IMR-90 (cell line): ENCODE measurements around the gene MAPK11. TPM values are rescaled to one million over a fixed set of nuclear protein-coding genes. Genes with fewer than 3 reads are reported as not detected.

ENCODE experiments used
- ATAC-seq: fragments of 200-7000 bp; cut with Tn5 transposase; 2 replicates; pipeline ENCODE4 v1.9.1; 2020; ENCODE audit warnings: low read depth, mild to moderate bottlenecking, moderate library complexity
- BruUV-seq: library from RNA; stranded (reverse); fragments of 400-500 nt; replicated peaks from 2 replicates; lab custom pipeline; 2021; lab: Mats Ljungman, UMichigan
- CTCF ChIA-PET: fragments of 300-600 bp; formaldehyde crosslinking; extraction: SDS; loops from one replicate; lab custom pipeline; 2021; ENCODE audit warnings: antibody characterized with exemption; lab: Yijun Ruan, JAX
- POLR2A ChIA-PET: fragments of 300-600 bp; sonication (Branson Sonifier 250); formaldehyde crosslinking; loops from one replicate; lab custom pipeline; 2022; ENCODE audit warnings: antibody characterized with exemption; ENCODE audit not compliant: unreplicated experiment; lab: Charles Lee
- DNase-seq: peaks from one replicate; pipeline ENCODE4 v3.0.0; 2013
- H2AFZ ChIP-seq: replicated peaks from 2 replicates; pipeline ENCODE3; 2013; ENCODE audit warnings: low read length, mild to moderate bottlenecking; ENCODE audit not compliant: poor library complexity
- H2AK5ac ChIP-seq: 2 replicates; pipeline ENCODE4 v1.6.1; 2013; ENCODE audit warnings: low read depth, low read length, inconsistent platforms
- H2AK9ac ChIP-seq: replicated peaks from 2 replicates; pipeline ENCODE3; 2013; ENCODE audit warnings: mild to moderate bottlenecking, low read depth, low read length, moderate library complexity; ENCODE audit not compliant: poor library complexity
- H2BK120ac ChIP-seq: 2 replicates; pipeline ENCODE4 v1.6.1; 2013; ENCODE audit warnings: low read depth, low read length, inconsistent platforms
- H2BK15ac ChIP-seq: 3 replicates; pipeline ENCODE4 v1.6.1; 2013; ENCODE audit warnings: low read depth, low read length, inconsistent platforms
- H2BK20ac ChIP-seq: 2 replicates; pipeline ENCODE4 v1.6.1; 2013; ENCODE audit warnings: low read depth, mild to moderate bottlenecking, inconsistent platforms, low read length, moderate library complexity
- H2BK5ac ChIP-seq: 2 replicates; pipeline ENCODE4 v1.6.1; 2013; ENCODE audit warnings: mild to moderate bottlenecking, low read depth, low read length, inconsistent platforms; ENCODE audit not compliant: poor library complexity, severe bottlenecking
- H3K14ac ChIP-seq: replicated peaks from 2 replicates; pipeline ENCODE4 v1.6.1; 2013; ENCODE audit warnings: low read depth, low read length, inconsistent platforms
- H3K18ac ChIP-seq: 2 replicates; pipeline ENCODE4 v1.6.1; 2013; ENCODE audit warnings: low read depth, low read length, control low read depth
- H3K23ac ChIP-seq: 2 replicates; pipeline ENCODE4 v1.6.1; 2013; ENCODE audit warnings: low read depth, low read length, inconsistent platforms
- H3K27ac ChIP-seq: 2 replicates; pipeline ENCODE4 v1.5.1; 2013; ENCODE audit warnings: mild to moderate bottlenecking, control low read depth, low read length; ENCODE audit not compliant: insufficient read depth
- H3K27me3 ChIP-seq: 2 replicates; pipeline ENCODE4 v1.6.1; 2013; ENCODE audit warnings: low read length; ENCODE audit not compliant: control insufficient read depth, insufficient read depth
- H3K36me3 ChIP-seq: 2 replicates; pipeline ENCODE4 v1.6.1; 2013; ENCODE audit warnings: low read length, mixed read lengths; ENCODE audit not compliant: control insufficient read depth, insufficient read depth
- H3K4ac ChIP-seq: 2 replicates; pipeline ENCODE4 v1.6.1; 2013; ENCODE audit warnings: low read depth, low read length, inconsistent platforms
- H3K4me1 ChIP-seq: 2 replicates; pipeline ENCODE4 v1.6.1; 2013; ENCODE audit warnings: low read length, mixed read lengths; ENCODE audit not compliant: control insufficient read depth, insufficient read depth
- H3K4me2 ChIP-seq: 2 replicates; pipeline ENCODE4 v1.6.1; 2013; ENCODE audit warnings: low read depth, mild to moderate bottlenecking, control low read depth, low read length, moderate library complexity
- H3K4me3 ChIP-seq: 2 replicates; pipeline ENCODE4 v1.5.1; 2013; ENCODE audit warnings: low read depth, mild to moderate bottlenecking, control low read depth, low read length, moderate library complexity; ENCODE audit not compliant: insufficient read depth
- H3K56ac ChIP-seq: 2 replicates; pipeline ENCODE4 v1.6.1; 2013; ENCODE audit warnings: low read length, inconsistent platforms; ENCODE audit not compliant: insufficient read depth; ENCODE audit errors: extremely low read depth
- H3K79me1 ChIP-seq, 2 experiments: 2 replicates each; pipeline ENCODE4 v1.6.1; 2013; ENCODE audit warnings: low read length in 2 of 2, inconsistent platforms in 1 of 2, low read depth in 1 of 2
- H3K9ac ChIP-seq: 2 replicates; pipeline ENCODE4 v1.6.1; 2013; ENCODE audit warnings: low read depth, low read length, control low read depth
- H3K9me1 ChIP-seq: 2 replicates; pipeline ENCODE4 v1.6.1; 2013; ENCODE audit warnings: low read length, inconsistent platforms; ENCODE audit not compliant: insufficient read depth
- H3K9me3 ChIP-seq: 2 replicates; pipeline ENCODE4 v1.6.1; 2013; ENCODE audit warnings: low read length; ENCODE audit not compliant: control insufficient read depth, insufficient read depth
- H4K20me1 ChIP-seq: 2 replicates; pipeline ENCODE4 v1.6.1; 2013; ENCODE audit warnings: low read length, inconsistent platforms; ENCODE audit not compliant: insufficient read depth
- H4K5ac ChIP-seq: 2 replicates; pipeline ENCODE4 v1.6.1; 2013; ENCODE audit warnings: mild to moderate bottlenecking, low read depth, low read length, control low read depth
- H4K8ac ChIP-seq, 2 experiments: 2 replicates each; pipeline ENCODE4 v1.6.1; 2013; ENCODE audit warnings: low read depth in 2 of 2, low read length in 2 of 2, control low read depth in 1 of 2, inconsistent platforms in 1 of 2
- H4K91ac ChIP-seq: 2 replicates; pipeline ENCODE4 v1.6.1; 2013; ENCODE audit warnings: low read depth, low read length, inconsistent platforms; ENCODE audit not compliant: insufficient read depth
- CEBPB ChIP-seq: IDR thresholded peaks from 2 replicates; pipeline ENCODE4 v1.6.1; 2012; ENCODE audit warnings: low read depth, low read length, improper control_type of control experiment
- MAZ ChIP-seq: IDR thresholded peaks from 2 replicates; pipeline ENCODE4 v1.6.1; 2012; ENCODE audit warnings: low read depth, mild to moderate bottlenecking, low read length, improper control_type of control experiment, moderate library complexity, borderline replicate concordance
- MXI1 ChIP-seq: IDR thresholded peaks from 2 replicates; pipeline ENCODE4 v1.6.1; 2012; ENCODE audit warnings: low read depth, mild to moderate bottlenecking, low read length, moderate library complexity, borderline replicate concordance
- POLR2A ChIP-seq: IDR thresholded peaks from 2 replicates; pipeline ENCODE4 v1.6.1; 2012; ENCODE audit warnings: mild to moderate bottlenecking, low read depth, low read length
- RAD21 ChIP-seq: IDR thresholded peaks from 2 replicates; pipeline ENCODE4 v1.6.1; 2012; ENCODE audit warnings: low read length, improper control_type of control experiment
- SMC3 ChIP-seq: fragments of 150-350 bp; IDR thresholded peaks from 2 replicates; pipeline ENCODE4 v1.6.1; 2016; ENCODE audit warnings: low read depth, mild to moderate bottlenecking, antibody characterized with exemption, low read length, moderate library complexity
- WGBS, 2 experiments: methylation state at CpG; one replicate each; pipeline versions ENCODE4 v1.1.5 to v1.1.7; 2013; ENCODE audit warnings: missing lambda C conversion rate in 2 of 2; ENCODE audit not compliant: insufficient read length in 1 of 2; ENCODE audit errors: extremely low coverage in 2 of 2; 5-methylcytosine and 5-hydroxymethylcytosine counted together
- dilution Hi-C: fragments of 300-500 bp; cut with HindIII; formaldehyde crosslinking; loops from one replicate; pipeline ENCODE4 v1.14.3; 2018; ENCODE audit warnings: low sequenced_read_pairs; ENCODE audit not compliant: unreplicated experiment
- in situ Hi-C: fragments of 300-500 bp; cut with MboI; formaldehyde crosslinking; loops from 3 replicates; pipeline ENCODE4 v1.14.3; 2019; ENCODE audit warnings: low sequenced_read_pairs, inconsistent platforms, mixed read lengths
- intact Hi-C: fragments of 100-400 bp; cut with micrococcal nuclease; formaldehyde crosslinking; loops from 2 replicates; pipeline ENCODE4 v1.10.0; 2022
- polyA plus RNA-seq, 3 experiments: library from polyadenylated mRNA; depleted of rRNA; stranded (reverse); fragments of >200 nt; gene quantifications; 2 replicates each; pipeline ENCODE4 v1.2.3, GENCODE V29; 2012; ENCODE audit warnings: low replicate concordance in 1 of 3
- total RNA-seq: library from RNA; depleted of rRNA; stranded (reverse); fragments of >200 nt; gene quantifications from 2 replicates; pipeline ENCODE4 v1.2.3, GENCODE V29; 2012
- TF ChIP-seq, protein P1 (sequence below): conservative IDR thresholded peaks from 2 replicates; pipeline ENCODE4 v1.5.1; 2012; ENCODE audit warnings: mild to moderate bottlenecking, low read depth, low read length, improper control_type of control experiment

The MAPK11 gene
- total and polyA plus RNA-seq, 2 of the 4 experiments (the other 2 are of a cell fraction) = 8.1 to 14.4 TPM

DNA sequence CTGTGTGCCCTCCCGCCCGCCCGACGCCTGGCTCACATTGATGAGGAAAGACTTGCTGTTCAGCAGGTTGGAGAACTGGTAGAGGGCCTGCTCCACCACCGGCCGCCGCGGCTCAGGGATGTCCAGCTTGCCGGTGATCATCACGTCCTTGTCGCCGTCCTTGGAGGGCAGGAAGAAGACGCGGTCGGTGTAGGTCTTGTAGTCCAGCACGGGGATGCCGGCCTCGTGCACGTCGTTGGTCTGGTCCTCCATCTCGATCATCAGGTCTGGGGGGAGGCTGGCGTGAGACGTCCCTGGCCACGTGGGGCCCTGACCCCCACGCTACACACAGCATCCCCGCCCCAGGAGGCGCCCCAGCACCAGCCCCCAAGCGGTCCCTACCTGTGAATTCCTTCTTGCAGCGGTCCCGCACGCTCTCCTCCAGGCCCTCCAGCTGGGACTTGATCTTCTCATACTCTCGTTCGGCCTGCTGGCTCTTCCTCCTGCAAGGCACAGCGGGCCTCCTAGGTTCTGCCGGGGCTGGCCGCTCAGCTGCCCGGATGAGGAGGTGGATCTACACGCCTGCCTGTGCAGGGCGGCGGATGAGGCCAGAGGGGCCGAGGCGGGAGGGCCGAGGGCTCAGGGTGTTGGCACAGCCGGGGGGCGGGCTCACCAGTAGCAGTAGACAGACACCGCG, 10.7 kb upstream of the MAPK11 start:
- Histone ChIP-seq H3K9me1 (no peaks in the 10 kb centered on the region), H3K9me3 (no peaks in the 10 kb centered on the region), H4K91ac (no peak overlapping the region), H3K36me3 (peaks cover 88% of the 10 kb centered on the region), H3K79me1 (peaks cover 11 to 38% of the 10 kb centered on the region in 2 experiments; a peak in 3 of 4 replicates), H4K5ac (no peak overlapping the region), H3K23ac (no peak overlapping the region), H2BK15ac (no peak overlapping the region), H3K27me3 (no peaks in the 10 kb centered on the region), H3K27ac (no peak overlapping the region), H2AFZ (no peak overlapping the region), H3K56ac (no peak overlapping the region), H3K4me2 (no peak overlapping the region), H3K4ac (no peak overlapping the region), H3K4me3 (no peak overlapping the region), H3K9ac (no peak overlapping the region), H4K8ac (no peak overlapping the region), H3K4me1 (peaks cover 8% of the 10 kb centered on the region), H2BK120ac (no peak overlapping the region), H3K18ac (no peak overlapping the region), H2AK9ac (no peak overlapping the region), H2AK5ac (no peak overlapping the region), H2BK20ac (no peak overlapping the region), H3K14ac (no peak overlapping the region), H4K20me1 (peaks cover 37% of the 10 kb centered on the region), H2BK5ac (no peak overlapping the region)
- DNase-seq = no peak
- no peak for ATAC-seq
- 99% methylated on average over 15 of the region's 47 CpGs; no CpG with 5 or more reads in 1 of the 2 experiments for WGBS, 2 experiments
- dilution Hi-C loops = no loop called here
- intact Hi-C loops = no loop called here
- in situ Hi-C loops = no loop called here
- BruUV-seq = TSS peak; percentile 69
- ChIA-PET POLR2A (no interaction called here), CTCF (no interaction called here)
- TF ChIP-seq SMC3 (no peak), RAD21 (no peak), MAZ (no peak), POLR2A (no peak), MXI1 (no peak), CEBPB (no peak)
- TF ChIP-seq, protein P1, sequence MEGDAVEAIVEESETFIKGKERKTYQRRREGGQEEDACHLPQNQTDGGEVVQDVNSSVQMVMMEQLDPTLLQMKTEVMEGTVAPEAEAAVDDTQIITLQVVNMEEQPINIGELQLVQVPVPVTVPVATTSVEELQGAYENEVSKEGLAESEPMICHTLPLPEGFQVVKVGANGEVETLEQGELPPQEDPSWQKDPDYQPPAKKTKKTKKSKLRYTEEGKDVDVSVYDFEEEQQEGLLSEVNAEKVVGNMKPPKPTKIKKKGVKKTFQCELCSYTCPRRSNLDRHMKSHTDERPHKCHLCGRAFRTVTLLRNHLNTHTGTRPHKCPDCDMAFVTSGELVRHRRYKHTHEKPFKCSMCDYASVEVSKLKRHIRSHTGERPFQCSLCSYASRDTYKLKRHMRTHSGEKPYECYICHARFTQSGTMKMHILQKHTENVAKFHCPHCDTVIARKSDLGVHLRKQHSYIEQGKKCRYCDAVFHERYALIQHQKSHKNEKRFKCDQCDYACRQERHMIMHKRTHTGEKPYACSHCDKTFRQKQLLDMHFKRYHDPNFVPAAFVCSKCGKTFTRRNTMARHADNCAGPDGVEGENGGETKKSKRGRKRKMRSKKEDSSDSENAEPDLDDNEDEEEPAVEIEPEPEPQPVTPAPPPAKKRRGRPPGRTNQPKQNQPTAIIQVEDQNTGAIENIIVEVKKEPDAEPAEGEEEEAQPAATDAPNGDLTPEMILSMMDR = no peak
